Epithelial cell of proximal tubule (primary cell): ENCODE results near the gene PARP8. TPM values are rescaled to one million over a fixed set of nuclear protein-coding genes. Genes with fewer than 3 reads are reported as not detected.

Experiments
- DNase-seq: peaks from one replicate; pipeline ENCODE4 v3.0.0-alpha.2; 2011; ENCODE audit warnings: low read depth
- H3K4me3 ChIP-seq: 2 replicates; pipeline ENCODE4 v1.5.1; 2011; ENCODE audit warnings: low read depth, mild to moderate bottlenecking, low read length
- total RNA-seq: library from RNA; depleted of rRNA; stranded (reverse); fragments of >200 nt; gene quantifications from 2 replicates; pipeline ENCODE4 v1.2.3, GENCODE V29; 2015
- TF ChIP-seq, protein P1 (sequence below): conservative IDR thresholded peaks from 2 replicates; pipeline ENCODE4 v1.5.1; 2012; ENCODE audit warnings: low read depth, mild to moderate bottlenecking, low read length

Gene PARP8
- total RNA-seq, 1 donor from 2014 or later: 8.8 TPM

DNA sequence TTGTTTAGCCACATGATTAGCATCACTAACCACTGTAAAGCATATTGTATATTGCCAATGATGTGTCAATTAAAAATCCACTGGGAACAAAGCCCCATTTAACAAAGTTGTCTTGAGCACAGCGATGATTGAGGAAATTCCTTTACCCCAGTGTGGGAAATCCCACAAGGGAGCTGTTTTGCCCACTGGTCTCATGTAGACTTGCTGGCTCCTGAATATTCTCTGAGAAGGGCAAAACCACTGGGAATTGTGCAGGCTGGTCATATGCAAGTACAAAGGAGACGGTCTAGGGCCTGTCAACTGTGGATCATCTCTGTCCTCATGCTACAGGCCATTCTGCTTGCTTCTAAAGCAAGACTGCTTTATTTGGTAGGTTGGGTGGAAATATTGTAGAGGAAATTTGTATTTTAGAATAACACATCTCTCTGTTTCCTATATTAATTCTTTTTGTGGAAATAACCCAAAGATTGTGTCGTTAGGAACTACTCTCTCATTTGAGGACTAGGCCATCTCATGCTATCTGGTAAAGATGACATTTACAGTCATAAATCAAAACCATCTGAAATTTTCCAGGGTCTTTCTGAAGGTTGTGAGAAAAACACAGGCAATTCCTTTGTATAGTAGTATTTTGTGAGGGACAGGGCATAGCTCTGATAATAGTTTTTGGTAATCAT lies 60.2 kb downstream of the PARP8 start:
- TF ChIP-seq, protein P1, sequence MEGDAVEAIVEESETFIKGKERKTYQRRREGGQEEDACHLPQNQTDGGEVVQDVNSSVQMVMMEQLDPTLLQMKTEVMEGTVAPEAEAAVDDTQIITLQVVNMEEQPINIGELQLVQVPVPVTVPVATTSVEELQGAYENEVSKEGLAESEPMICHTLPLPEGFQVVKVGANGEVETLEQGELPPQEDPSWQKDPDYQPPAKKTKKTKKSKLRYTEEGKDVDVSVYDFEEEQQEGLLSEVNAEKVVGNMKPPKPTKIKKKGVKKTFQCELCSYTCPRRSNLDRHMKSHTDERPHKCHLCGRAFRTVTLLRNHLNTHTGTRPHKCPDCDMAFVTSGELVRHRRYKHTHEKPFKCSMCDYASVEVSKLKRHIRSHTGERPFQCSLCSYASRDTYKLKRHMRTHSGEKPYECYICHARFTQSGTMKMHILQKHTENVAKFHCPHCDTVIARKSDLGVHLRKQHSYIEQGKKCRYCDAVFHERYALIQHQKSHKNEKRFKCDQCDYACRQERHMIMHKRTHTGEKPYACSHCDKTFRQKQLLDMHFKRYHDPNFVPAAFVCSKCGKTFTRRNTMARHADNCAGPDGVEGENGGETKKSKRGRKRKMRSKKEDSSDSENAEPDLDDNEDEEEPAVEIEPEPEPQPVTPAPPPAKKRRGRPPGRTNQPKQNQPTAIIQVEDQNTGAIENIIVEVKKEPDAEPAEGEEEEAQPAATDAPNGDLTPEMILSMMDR: no peak
- H3K4me3 ChIP-seq: no peak overlapping the region
- no peak for DNase-seq

DNA sequence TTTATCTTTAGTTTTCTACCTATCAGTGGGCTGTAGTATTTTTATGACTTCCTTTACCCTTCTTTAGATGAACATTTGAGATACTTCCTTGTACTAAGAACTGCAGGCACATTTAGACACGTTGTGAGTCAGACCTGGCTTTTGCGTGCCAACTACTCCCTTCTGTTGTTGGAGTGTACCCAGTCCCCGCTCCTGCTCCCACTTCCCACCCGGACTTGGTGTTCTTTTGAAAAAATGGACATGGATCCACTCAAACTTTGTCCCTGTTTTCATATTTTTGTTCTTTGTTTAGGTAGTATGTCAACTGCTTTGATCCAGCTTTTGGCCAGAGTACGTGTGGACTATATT lies 60.7 kb downstream of the PARP8 start:
- no peak overlapping the region for H3K4me3 ChIP-seq
- TF ChIP-seq, protein P1: no peak
- no peak for DNase-seq

DNA sequence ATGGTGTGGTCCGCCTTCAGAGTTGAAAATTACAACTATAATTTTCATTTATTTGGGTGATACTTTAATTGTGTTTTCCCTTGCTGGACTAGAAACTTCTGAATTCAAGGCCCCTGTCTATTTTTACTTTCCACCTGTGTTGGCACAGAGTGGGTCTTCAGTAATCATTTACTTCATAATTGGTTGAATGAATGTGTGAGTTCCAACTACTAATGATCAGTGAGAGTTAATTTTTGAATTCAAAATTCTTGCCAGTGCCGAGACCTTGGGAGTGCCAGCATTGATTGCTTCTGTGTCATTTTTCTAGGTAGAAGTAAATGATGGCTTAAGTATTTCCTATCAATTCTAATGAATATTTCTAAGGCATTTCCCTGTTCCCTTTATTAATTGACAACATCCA lies 61.4 kb downstream of the PARP8 start:
- H3K4me3 ChIP-seq: no peak overlapping the region
- TF ChIP-seq, protein P1: no peak
- DNase-seq: no peak

DNA sequence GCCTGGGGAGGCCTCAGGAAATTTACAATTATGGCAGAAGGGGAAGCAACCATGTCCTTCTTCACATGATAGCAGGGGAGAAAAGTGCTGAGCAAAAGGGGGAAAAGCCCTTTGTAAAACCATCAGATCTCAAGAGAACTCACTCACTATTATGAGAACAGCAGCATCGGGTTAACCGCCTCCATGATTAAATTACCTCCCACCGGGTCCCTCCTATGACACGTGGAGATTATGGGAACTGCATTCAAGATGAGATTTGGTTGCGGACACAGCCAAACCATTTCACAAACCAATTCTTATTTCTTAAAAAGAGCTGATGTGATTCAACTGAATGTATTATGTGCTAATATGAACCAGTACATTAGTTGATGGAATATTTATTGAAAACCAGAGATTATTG lies 63.9 kb downstream of the PARP8 start:
- TF ChIP-seq, protein P1: no peak
- no peak for DNase-seq
- no peak overlapping the region for H3K4me3 ChIP-seq

DNA sequence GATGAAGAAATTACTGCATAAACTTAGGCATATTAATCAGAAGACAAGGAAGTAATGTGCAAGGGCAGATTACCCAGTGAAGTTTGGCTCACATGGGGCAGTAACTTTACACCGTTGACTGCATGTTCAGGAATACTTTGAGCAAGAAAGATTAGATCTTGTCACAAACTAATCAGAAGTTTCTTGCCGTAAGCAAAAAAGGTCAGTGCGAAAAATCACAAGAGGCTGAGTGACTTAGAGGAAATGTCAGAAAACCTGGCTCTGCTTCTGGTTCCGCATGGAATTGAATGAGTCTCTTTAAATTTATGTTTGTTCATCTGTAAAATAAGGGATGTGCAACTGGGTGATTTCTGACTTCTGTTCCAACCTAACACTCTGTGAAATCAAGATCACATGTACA lies 64.4 kb downstream of the PARP8 start:
- H3K4me3 ChIP-seq: no peak overlapping the region
- TF ChIP-seq, protein P1: no peak
- no peak for DNase-seq

DNA sequence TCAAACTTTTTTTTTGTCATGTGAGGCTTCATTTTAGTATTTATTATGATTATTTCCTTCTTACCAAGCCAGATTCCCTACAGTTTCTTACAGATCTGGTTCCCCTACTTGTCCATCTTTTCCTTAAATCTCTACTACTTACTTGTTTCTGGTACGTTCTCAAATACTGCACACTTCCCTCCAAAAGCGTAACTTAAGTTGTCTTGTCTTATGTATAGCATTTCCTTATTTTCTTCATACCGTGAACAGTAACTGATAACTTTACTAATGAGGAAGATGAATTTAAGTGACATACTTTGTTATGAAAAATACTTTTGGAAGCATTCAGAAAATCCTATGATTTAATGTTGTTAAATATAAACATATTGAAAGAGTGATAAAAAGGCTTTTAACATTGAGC lies 67.3 kb downstream of the PARP8 start:
- TF ChIP-seq, protein P1: no peak
- no peak overlapping the region for H3K4me3 ChIP-seq
- DNase-seq: no peak

DNA sequence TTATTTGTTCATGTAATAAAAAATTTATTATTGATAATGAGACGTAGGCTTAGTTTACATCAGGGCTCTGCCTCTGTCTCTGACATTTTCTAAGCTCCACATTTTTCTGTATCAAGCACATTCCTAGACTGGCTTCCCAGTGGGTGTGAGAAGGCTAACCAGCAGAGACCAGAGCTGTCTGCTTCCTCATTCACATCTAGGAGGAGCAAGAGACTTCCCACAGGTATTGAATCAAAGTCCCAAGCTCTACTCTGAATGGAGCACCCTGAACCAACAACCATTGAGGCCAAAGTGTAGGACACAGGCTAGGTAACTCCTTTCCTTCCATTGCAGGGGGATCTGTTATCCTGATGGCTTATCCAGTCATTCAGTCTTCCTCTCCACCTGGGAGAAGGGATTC lies 72.4 kb downstream of the PARP8 start:
- TF ChIP-seq, protein P1: no peak
- H3K4me3 ChIP-seq: no peak overlapping the region
- DNase-seq: no peak
